GM21825 (cell line): ENCODE data around the gene SCD.

Source experiments
- ATAC-seq: cut with Tn5 transposase; IDR thresholded peaks from one replicate; pipeline ENCODE4 v1.9.1; 2021; ENCODE audit warnings: mild to moderate bottlenecking, moderate library complexity; ENCODE audit not compliant: unreplicated experiment

The SCD gene

GRCh38 chr10:100391163-100392002 is 44.4 kb downstream of the SCD start:
- ATAC-seq: no peak

- no peak for ATAC-seq
Measured at GRCh38 chr10:100392686-100393003, 45.6 kb downstream of the SCD start.

GRCh38 chr10:100395626-100396025 is 48.6 kb downstream of the SCD start:
- no peak for ATAC-seq

GRCh38 chr10:100396605-100397004 is 49.6 kb downstream of the SCD start:
- ATAC-seq: no peak

- ATAC-seq: no peak
Measured at GRCh38 chr10:100401631-100402328, 54.7 kb downstream of the SCD start.

- no peak for ATAC-seq
Measured at GRCh38 chr10:100403734-100404133, 56.7 kb downstream of the SCD start.

- no peak for ATAC-seq
Measured at GRCh38 chr10:100413173-100413572, 66.1 kb downstream of the SCD start.
